Retinal pigment epithelial cell (primary cell): ENCODE measurements around the gene PAFAH1B1.
"Not testable (repeated sequence)": the region's sequence is repeated elsewhere in the genome, so short reads cannot be mapped to it uniquely, and the experiment has no call there.

Experiments used
- DNase-seq: peaks from one replicate; pipeline ENCODE4 v3.0.0-alpha.2; 2010; ENCODE audit warnings: low read depth
- H3K4me3 ChIP-seq: 2 replicates; pipeline ENCODE4 v1.5.1; 2011; ENCODE audit warnings: mild to moderate bottlenecking, low read length, control low read depth, moderate library complexity
- CTCF ChIP-seq: conservative IDR thresholded peaks from 2 replicates; pipeline ENCODE4 v1.5.1; 2011; ENCODE audit warnings: low read depth, low read length, control low read depth, inconsistent platforms

PAFAH1B1 gene

DNA sequence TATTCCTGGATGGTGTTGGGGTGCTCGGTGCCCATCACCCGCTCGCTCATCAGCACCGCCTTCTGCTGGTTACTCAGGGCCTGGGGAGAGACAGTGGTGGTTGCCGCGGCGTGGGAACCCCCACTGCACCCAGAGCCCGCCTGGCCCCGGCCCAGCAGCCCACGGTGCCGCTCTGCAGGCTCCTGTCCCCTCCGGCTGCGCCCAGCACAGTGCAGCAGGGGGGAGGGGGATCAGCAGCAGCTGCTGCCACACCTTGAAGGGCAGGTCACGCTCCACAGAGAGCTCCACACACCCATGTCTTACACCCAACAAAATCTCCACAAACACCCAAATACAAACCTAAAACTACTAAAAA is 99.3 kb downstream of the PAFAH1B1 start:
- no peak for DNase-seq
- no peak overlapping the region for H3K4me3 ChIP-seq
- TF ChIP-seq CTCF = no peak

DNA sequence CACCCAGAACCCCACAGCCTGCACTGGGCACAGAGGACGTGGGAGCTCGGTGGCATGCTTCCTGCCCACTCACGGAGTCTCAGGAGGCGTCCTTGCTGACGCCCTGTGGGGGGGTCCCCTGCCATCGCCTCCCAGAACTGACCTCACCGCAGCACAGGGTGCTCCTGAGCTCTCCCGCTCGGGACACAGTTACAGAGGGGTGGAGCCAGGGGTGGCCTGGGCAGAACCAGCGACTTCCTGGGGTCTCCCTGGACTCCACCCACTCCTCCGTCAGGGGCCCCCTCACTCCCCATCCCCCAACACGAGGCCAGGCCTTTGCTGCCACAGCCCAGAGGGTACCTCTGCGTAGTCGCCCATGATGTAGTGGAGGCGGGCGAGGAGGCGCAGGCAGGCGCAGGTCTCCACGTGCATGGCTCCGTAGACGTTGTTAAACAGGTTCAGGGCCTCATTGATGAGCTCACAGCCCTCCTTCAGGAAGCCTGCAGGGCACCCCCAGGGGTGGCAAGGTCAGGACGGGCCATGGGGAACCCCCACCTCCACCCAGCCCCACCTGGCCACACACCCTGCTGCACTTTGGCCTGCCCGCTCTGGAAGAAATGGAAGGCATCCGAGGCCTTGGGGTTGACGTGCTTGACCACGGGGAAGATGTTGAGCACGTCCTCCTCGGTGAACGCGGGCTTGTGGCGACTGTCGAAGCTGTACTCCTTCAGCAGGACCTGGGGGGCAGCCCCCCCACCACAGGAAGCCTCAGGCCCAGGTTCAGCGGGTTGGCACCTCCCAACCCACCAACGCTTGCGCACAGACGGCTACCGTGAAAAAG is 100.3 kb downstream of the PAFAH1B1 start:
- no peak for DNase-seq
- TF ChIP-seq CTCF = no peak
- no peak overlapping the region for H3K4me3 ChIP-seq

- no peak for TF ChIP-seq CTCF
- no peak overlapping the region for H3K4me3 ChIP-seq
- no peak for DNase-seq
Observed at GRCh38 chr17:2694381-2695242, 101.2 kb downstream of the PAFAH1B1 start.

DNA sequence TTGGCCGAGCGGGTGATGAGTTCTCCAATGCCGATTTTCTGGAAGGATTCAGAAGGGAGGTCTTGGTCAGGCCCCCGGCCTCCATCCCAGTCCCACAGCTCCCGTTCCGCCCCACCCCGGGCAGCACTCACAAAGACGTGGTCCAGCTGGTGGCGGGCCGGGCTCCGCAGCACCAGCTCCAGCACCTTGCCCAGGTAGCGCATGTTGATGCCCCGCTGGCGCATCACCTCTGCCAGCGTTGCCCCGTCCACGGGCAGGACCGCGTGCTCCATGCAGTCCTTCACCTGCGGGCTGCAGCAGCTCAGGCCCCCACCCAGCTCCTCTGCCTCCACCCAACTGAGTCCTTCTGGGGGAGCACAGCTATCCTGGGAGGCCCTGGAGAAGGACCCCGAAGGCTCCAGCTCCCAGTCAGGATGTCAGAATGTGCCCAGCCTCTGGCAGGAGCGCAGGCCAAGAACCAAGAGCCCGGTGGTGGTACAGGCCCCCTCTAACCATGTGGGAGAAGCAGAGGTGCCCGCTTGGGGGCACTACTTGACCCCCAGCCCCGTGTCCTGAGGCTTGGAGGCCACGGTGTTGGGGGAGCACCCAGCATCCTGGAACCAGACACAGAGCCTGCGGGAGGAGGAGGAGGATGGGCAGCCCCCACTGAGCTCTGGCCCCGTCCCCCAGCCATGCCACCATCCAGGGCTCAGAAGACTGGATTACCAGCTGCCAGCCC is 101.9 kb downstream of the PAFAH1B1 start:
- TF ChIP-seq CTCF = no peak
- no peak for DNase-seq
- H3K4me3 ChIP-seq = no peak overlapping the region

- no peak for TF ChIP-seq CTCF
- H3K4me3 ChIP-seq = no peak overlapping the region
- no peak for DNase-seq
Observed at GRCh38 chr17:2695961-2696760, 102.7 kb downstream of the PAFAH1B1 start.

DNA sequence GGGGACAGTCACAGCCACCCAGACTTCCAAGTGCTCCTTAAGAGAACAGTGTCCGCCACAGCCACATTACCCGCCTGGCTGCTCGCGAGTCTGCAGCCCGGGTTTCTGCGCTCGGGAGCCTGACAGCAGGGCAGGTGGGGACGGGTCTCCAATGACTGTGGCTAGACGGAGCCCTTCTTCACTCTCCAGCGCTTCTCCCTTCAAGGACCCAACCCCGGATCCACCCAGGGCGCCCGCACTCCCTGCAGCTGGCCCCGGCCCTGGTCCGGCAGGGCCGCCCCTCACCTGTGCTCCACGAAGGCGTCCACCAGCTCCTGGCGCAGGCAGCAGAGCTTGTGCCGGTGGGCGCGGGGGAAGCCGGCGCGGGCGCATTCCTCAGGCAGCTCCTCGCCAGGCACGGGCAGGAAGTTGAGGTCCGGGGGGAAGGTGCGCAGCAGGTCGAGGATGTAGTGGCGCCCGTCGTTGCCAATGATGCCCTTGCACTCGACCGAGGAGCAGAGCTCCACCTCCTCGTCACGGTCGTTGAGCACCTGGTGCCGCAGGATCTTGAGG is 104.2 kb downstream of the PAFAH1B1 start:
- TF ChIP-seq CTCF = no peak
- no peak overlapping the region for H3K4me3 ChIP-seq
- DNase-seq = no peak

- H3K4me3 ChIP-seq, DNase-seq: not testable (repeated sequence)
Observed at GRCh38 chr17:2699216-2699805, 105.9 kb downstream of the PAFAH1B1 start.
